Measurements from ENCODE around the gene RPUSD1.
A peak's percentile ranks its signal among the peaks of the same experiment; 100 is the strongest.

GRCh38 chr16:743794-744500, 44.2 kb downstream of the RPUSD1 start:
- TF ChIP-seq CTCF (conservative IDR thresholded peaks at IDR 0.05) (0 out of 2 replicates have a peak, but pooled peaks have one; percentile 25), EZH2 (IDR thresholded peaks at IDR 0.05; ENCODE audit: low read depth) (no peak)

Data from PC-9 (cell line).